Panc1 (cell line): Measurements from ENCODE around the gene TSPAN14. TPM values are rescaled to one million over a fixed set of nuclear protein-coding genes. Genes with fewer than 3 reads are reported as not detected.

Experiments used
- ATAC-seq: fragments of 200-7000 bp; cut with Tn5 transposase; 2 replicates; pipeline ENCODE4 v1.9.1; 2020; ENCODE audit warnings: mild to moderate bottlenecking, moderate library complexity
- BruUV-seq: library from RNA; stranded (reverse); fragments of 400-500 nt; replicated peaks from 2 replicates; lab custom pipeline; 2021; lab: Mats Ljungman, UMichigan
- CTCF ChIA-PET: fragments of 300-600 bp; sonication (Branson Sonifier 250); formaldehyde crosslinking; loops from one replicate; lab custom pipeline; 2022; ENCODE audit warnings: antibody characterized with exemption; lab: Charles Lee
- POLR2A ChIA-PET: fragments of 300-600 bp; sonication (Branson Sonifier 250); formaldehyde crosslinking; loops from one replicate; lab custom pipeline; 2022; ENCODE audit warnings: antibody characterized with exemption; lab: Charles Lee
- DNase-seq: peaks from one replicate; pipeline ENCODE4 v3.0.0-alpha.2; 2010; ENCODE audit warnings: low read depth, low spot score
- H3K27ac ChIP-seq: 2 replicates; pipeline ENCODE4 v1.5.1; 2011; ENCODE audit warnings: mild to moderate bottlenecking, low read length, inconsistent platforms
- H3K27me3 ChIP-seq: fragments of 200-500 bp; sonication (Bioruptor generic); 2 replicates; pipeline ENCODE4 v1.6.0; 2014; ENCODE audit warnings: low read length, inconsistent platforms; ENCODE audit not compliant: control insufficient read depth, insufficient read depth
- H3K36me3 ChIP-seq: fragments of 200-500 bp; sonication (Bioruptor generic); 2 replicates; pipeline ENCODE4 v1.5.1; 2014; ENCODE audit warnings: inconsistent platforms, mild to moderate bottlenecking, low read length, moderate library complexity; ENCODE audit not compliant: control insufficient read depth, insufficient read depth
- H3K4me1 ChIP-seq: 2 replicates; pipeline ENCODE4 v1.5.1; 2011; ENCODE audit warnings: inconsistent platforms, mild to moderate bottlenecking, low read length, moderate library complexity; ENCODE audit not compliant: control insufficient read depth, insufficient read depth
- H3K4me3 ChIP-seq, 2 experiments: 2 replicates each; pipeline ENCODE4 v1.5.1; 2011 to 2012; ENCODE audit warnings: low read depth in 2 of 2, low read length in 2 of 2, mild to moderate bottlenecking in 2 of 2, inconsistent platforms in 1 of 2, moderate library complexity in 1 of 2
- H3K9me3 ChIP-seq: fragments of 200-500 bp; sonication (Bioruptor generic); 2 replicates; pipeline ENCODE4 v1.5.1; 2014; ENCODE audit warnings: low read depth, mild to moderate bottlenecking, inconsistent platforms, low read length, moderate library complexity; ENCODE audit not compliant: control insufficient read depth, insufficient read depth
- POLR2AphosphoS5 ChIP-seq: IDR thresholded peaks from 2 replicates; pipeline ENCODE4 v1.6.1; 2012; ENCODE audit warnings: mild to moderate bottlenecking, low read depth, low read length, moderate library complexity
- SIN3A ChIP-seq: IDR thresholded peaks from 2 replicates; pipeline ENCODE4 v1.6.1; 2012; ENCODE audit warnings: low read depth, mild to moderate bottlenecking, low read length, moderate library complexity, borderline replicate concordance; ENCODE audit not compliant: insufficient read depth
- TCF7L2 ChIP-seq: IDR thresholded peaks from 2 replicates; pipeline ENCODE4 v1.6.1; 2011; ENCODE audit warnings: mild to moderate bottlenecking, low read depth, low read length, inconsistent platforms
- in situ Hi-C: cut with HindIII; loops from 2 replicates; pipeline ENCODE4 v1.10.0; 2016; ENCODE audit warnings: low sequenced_read_pairs, low pct_unique_long_range_greater_than_20kb
- intact Hi-C: fragments of 100-400 bp; cut with micrococcal nuclease; formaldehyde crosslinking; loops from one replicate; pipeline ENCODE4 v1.10.0; 2022; ENCODE audit not compliant: unreplicated experiment
- total RNA-seq: library from RNA; stranded (reverse); gene quantifications from one replicate; pipeline ENCODE4 v1.2.1, GENCODE V29; 2021; ENCODE audit not compliant: unreplicated experiment
- TF ChIP-seq, protein P1 (sequence below), 2 experiments: IDR thresholded peaks; 2 replicates each; pipeline ENCODE4 v1.6.1; 2011 to 2012; ENCODE audit warnings: low read depth in 2 of 2, control low read depth in 1 of 2, low read length in 1 of 2, mild to moderate bottlenecking in 1 of 2, moderate library complexity in 1 of 2; ENCODE audit not compliant: insufficient read depth in 1 of 2
- TF ChIP-seq, protein P2 (sequence below): fragments of 450-650 bp; IDR thresholded peaks from 2 replicates; pipeline ENCODE4 v1.5.1; 2017; ENCODE audit warnings: mild to moderate bottlenecking

The TSPAN14 gene
- total RNA-seq, 1 experiment from 2014 or later: 39.0 TPM

DNA sequence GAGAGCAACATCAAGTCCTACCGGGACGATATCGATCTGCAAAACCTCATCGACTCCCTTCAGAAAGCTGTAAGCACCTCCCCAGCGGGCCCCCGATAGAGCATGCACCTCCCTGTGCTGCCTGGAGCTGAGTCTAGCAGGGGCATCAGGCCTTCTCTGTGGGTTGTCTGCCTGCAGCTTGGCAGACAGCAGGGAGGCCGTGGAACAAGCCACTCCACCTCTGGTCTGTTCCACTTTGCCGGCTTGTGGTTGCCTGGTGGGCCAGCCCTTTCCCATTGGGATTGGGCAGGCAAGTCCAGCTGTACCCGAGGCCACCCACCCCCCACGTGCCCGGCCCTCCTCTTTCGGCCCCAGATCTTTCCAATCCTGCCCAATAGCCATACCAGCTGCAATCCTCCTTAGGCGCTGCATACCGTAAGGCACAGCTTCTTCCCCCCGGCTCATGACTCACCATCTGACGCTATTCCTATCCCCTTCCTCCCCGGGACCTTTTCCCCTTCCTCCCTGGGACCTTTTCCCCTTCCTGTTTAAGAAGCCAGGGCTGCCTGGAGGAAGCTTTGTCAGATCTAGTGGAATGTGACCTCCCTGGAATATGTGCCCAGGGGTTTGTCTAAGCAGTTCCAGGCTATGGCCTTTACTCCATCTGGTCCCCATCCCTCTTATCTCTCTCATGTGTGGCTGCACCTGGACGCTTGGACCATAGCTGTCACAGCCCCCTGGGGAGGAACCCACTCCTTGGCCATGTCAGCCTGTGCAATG lies 55.5 kb downstream of the TSPAN14 start:
- DNase-seq (no peak), ATAC-seq (no peak)
- in situ Hi-C loops (no loop called here), intact Hi-C loops (loop anchor here (5.0 kb wide), 1 partner anchor 127 kb away; no protein-coding TSS in a partner anchor)
- TF ChIP-seq, protein P1, sequence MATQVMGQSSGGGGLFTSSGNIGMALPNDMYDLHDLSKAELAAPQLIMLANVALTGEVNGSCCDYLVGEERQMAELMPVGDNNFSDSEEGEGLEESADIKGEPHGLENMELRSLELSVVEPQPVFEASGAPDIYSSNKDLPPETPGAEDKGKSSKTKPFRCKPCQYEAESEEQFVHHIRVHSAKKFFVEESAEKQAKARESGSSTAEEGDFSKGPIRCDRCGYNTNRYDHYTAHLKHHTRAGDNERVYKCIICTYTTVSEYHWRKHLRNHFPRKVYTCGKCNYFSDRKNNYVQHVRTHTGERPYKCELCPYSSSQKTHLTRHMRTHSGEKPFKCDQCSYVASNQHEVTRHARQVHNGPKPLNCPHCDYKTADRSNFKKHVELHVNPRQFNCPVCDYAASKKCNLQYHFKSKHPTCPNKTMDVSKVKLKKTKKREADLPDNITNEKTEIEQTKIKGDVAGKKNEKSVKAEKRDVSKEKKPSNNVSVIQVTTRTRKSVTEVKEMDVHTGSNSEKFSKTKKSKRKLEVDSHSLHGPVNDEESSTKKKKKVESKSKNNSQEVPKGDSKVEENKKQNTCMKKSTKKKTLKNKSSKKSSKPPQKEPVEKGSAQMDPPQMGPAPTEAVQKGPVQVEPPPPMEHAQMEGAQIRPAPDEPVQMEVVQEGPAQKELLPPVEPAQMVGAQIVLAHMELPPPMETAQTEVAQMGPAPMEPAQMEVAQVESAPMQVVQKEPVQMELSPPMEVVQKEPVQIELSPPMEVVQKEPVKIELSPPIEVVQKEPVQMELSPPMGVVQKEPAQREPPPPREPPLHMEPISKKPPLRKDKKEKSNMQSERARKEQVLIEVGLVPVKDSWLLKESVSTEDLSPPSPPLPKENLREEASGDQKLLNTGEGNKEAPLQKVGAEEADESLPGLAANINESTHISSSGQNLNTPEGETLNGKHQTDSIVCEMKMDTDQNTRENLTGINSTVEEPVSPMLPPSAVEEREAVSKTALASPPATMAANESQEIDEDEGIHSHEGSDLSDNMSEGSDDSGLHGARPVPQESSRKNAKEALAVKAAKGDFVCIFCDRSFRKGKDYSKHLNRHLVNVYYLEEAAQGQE (IDR thresholded peaks at IDR 0.05; ENCODE audit: insufficient read depth in 1 of 2, low read depth in 2 of 2, low read length in 1 of 2): no peak
- TF ChIP-seq TCF7L2: no peak
- TF ChIP-seq, protein P2, sequence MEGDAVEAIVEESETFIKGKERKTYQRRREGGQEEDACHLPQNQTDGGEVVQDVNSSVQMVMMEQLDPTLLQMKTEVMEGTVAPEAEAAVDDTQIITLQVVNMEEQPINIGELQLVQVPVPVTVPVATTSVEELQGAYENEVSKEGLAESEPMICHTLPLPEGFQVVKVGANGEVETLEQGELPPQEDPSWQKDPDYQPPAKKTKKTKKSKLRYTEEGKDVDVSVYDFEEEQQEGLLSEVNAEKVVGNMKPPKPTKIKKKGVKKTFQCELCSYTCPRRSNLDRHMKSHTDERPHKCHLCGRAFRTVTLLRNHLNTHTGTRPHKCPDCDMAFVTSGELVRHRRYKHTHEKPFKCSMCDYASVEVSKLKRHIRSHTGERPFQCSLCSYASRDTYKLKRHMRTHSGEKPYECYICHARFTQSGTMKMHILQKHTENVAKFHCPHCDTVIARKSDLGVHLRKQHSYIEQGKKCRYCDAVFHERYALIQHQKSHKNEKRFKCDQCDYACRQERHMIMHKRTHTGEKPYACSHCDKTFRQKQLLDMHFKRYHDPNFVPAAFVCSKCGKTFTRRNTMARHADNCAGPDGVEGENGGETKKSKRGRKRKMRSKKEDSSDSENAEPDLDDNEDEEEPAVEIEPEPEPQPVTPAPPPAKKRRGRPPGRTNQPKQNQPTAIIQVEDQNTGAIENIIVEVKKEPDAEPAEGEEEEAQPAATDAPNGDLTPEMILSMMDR: no peak
- CTCF ChIA-PET: no interaction called here
- Histone ChIP-seq H3K9me3 (no peaks in the 10 kb centered on the region), H3K4me1 (no peaks in the 10 kb centered on the region), H3K27ac (no peak overlapping the region), H3K27me3 (no peaks in the 10 kb centered on the region), H3K36me3 (no peaks in the 10 kb centered on the region), H3K4me3 (no peak overlapping the region)
- no TSS peak for BruUV-seq
- POLR2A ChIA-PET: no interaction called here

DNA sequence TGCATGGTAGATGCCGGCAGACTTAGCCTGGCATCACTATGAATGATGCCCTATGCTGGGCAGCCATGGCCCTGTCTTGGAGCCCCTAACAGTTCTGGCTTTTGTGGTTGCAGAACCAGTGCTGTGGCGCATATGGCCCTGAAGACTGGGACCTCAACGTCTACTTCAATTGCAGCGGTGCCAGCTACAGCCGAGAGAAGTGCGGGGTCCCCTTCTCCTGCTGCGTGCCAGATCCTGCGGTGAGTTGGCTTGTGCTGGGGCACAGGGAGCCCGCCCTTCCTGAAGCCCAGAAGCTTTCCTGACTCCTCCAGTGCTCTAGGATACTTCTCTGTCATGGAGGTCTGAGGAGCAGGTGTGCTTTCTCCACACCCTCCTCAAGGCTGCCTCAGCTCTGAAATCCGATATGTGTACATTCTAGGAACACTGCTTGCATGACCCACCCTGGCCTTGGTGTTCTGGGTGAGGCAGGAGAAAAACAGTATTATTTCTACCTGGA lies 58.0 kb downstream of the TSPAN14 start:
- intact Hi-C loops: no loop called here
- H3K27ac ChIP-seq: no peak overlapping the region
- no peaks in the 10 kb centered on the region for H3K36me3 ChIP-seq
- no peaks in the 10 kb centered on the region for H3K9me3 ChIP-seq
- no peaks in the 10 kb centered on the region for H3K4me1 ChIP-seq
- no peak for DNase-seq
- ChIA-PET CTCF (interaction anchor here (0.6 kb wide), 1 partner anchor 90 kb away, joined by 4 read pairs; no protein-coding TSS in a partner anchor), POLR2A (no interaction called here)
- no TSS peak for BruUV-seq
- no peak overlapping the region for H3K4me3 ChIP-seq
- ATAC-seq: no peak
- no peaks in the 10 kb centered on the region for H3K27me3 ChIP-seq
- in situ Hi-C loops: no loop called here
- no peak for TF ChIP-seq POLR2AphosphoS5
- TF ChIP-seq, protein P2: no peak
- no peak for TF ChIP-seq TCF7L2
- TF ChIP-seq, protein P1 (IDR thresholded peaks at IDR 0.05; ENCODE audit: insufficient read depth in 1 of 2, low read depth in 2 of 2, low read length in 1 of 2): no peak
- TF ChIP-seq SIN3A: no peak
